ENCODE measurements around the gene GPR27.

GPR27 gene

GRCh38 chr3:71786551-71786950, 32.9 kb downstream of the GPR27 start:
- peak; percentile 9 for DNase-seq

- DNase-seq = no peak
These were observed 34.3 kb downstream of the GPR27 start for GRCh38 chr3:71787851-71788405.

GRCh38 chr3:71789922-71790321, 36.3 kb downstream of the GPR27 start:
- no peak for DNase-seq

- DNase-seq = no peak
These were observed 38.0 kb downstream of the GPR27 start for GRCh38 chr3:71791634-71792033.

- DNase-seq = no peak
These were observed 42.6 kb downstream of the GPR27 start for GRCh38 chr3:71796290-71796689.

- no peak for DNase-seq
These were observed 43.8 kb downstream of the GPR27 start for GRCh38 chr3:71797455-71797854.

- no peak for DNase-seq
These were observed 46.4 kb downstream of the GPR27 start for GRCh38 chr3:71800023-71800422.

GRCh38 chr3:71801986-71802385, 48.3 kb downstream of the GPR27 start:
- DNase-seq = no peak

- no peak for DNase-seq
These were observed 49.6 kb downstream of the GPR27 start for GRCh38 chr3:71803248-71803647.

GRCh38 chr3:71805199-71805598, 51.5 kb downstream of the GPR27 start:
- no peak for DNase-seq

GRCh38 chr3:71805691-71806090, 52.0 kb downstream of the GPR27 start:
- DNase-seq = no peak

Data from retina (tissue), 1 donor.